ENCODE results near the gene IPP.
"Not testable (repeated sequence)": the region's sequence is repeated elsewhere in the genome, so short reads cannot be mapped to it uniquely, and the experiment has no call there.

Gene IPP

GRCh38 chr1:45684402-45684801 is 66.1 kb downstream of the IPP start:
- DNase-seq (ENCODE audit: low spot score), result no peak

DNA sequence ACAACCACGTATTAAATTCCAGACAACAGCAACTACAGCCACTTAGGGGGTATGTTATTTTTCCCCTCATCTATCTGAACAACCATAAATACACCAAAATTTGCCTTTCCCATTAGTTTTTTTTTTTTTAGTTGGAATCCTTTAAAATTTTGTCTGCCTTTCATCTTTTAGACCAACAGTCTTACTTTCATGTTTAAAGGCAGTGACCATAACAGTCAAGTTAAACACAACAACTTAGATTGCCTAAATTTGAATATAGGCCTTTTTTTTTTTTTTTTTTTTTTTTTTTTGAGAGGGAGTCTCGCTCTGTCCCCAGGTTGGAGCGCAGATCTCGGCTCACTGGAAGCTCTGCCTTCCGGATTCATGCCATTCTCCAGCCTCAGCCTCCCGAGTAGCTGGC is 67.5 kb downstream of the IPP start:
- no peak for DNase-seq (ENCODE audit: low spot score)

DNA sequence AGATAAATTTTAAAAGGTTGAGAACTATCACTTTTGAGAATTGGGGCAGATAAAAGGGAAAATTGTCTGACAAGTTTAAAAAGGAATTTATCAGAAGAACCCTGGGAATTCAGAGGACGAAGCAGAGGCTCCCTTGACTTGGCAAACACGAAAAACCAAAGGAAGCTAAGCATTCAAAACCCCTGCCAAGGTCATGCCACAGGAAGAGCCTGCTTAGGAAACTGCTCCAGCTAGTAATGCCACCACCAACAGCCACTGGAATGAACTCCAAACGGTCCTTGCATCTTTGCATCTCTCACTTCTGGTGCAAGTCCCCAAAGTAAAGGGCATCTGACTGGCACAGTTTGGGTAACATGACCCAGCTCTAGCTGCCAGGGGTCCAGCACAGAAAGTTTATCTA is 71.3 kb downstream of the IPP start:
- peak; percentile 28 for DNase-seq (ENCODE audit: low spot score)

- no peak for DNase-seq (ENCODE audit: low spot score)
Measured at GRCh38 chr1:45678489-45678888, 72.0 kb downstream of the IPP start.

GRCh38 chr1:45677751-45678245 is 72.7 kb downstream of the IPP start:
- DNase-seq (ENCODE audit: low spot score), result no peak

- DNase-seq (ENCODE audit: low spot score), result not testable (repeated sequence)
Measured at GRCh38 chr1:45676553-45676952, 73.9 kb downstream of the IPP start.

DNA sequence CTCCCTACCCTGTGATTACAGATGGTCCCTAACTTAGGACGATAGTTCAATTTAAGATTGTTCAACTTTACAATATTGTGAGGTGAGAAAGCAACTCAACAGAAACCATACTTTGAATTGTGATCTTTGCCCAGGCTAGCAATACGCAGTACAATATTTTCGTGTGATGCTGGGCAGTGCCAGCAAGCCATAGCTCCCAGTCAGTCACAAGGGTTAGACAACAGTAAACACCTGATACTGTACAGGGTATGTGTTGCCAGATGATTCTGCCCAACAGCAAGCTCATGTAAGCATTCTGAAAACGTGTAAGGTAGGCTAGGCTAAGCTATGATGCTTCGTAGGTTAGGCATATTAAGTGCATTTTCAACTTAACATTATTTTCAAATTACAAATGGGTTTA is 76.0 kb downstream of the IPP start:
- DNase-seq (ENCODE audit: low spot score), result no peak

DNA sequence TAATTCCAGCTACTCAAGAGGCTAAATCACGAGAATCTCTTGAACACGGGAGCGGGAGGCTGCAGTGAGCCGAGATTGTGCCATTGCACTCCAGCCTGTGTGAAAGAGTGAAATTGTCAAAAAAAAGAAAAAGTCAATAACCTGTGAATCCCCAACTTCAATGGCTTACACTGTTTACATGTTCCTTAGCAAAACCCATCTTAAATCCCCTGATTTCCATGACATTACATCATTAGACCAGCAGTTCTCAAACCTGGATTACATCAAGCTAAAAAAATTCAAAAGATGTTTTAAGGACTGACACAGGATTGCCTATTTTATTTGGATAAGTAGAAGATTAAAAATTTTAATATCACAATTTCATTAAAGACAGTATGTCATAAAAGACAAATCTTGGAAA is 76.5 kb downstream of the IPP start:
- DNase-seq (ENCODE audit: low spot score), result no peak

- no peak for DNase-seq (ENCODE audit: low spot score)
Measured at GRCh38 chr1:45669859-45670655, 80.4 kb downstream of the IPP start.

- peak; percentile 44 for DNase-seq (ENCODE audit: low spot score)
Measured at GRCh38 chr1:45669379-45669778, 81.1 kb downstream of the IPP start.

DNA sequence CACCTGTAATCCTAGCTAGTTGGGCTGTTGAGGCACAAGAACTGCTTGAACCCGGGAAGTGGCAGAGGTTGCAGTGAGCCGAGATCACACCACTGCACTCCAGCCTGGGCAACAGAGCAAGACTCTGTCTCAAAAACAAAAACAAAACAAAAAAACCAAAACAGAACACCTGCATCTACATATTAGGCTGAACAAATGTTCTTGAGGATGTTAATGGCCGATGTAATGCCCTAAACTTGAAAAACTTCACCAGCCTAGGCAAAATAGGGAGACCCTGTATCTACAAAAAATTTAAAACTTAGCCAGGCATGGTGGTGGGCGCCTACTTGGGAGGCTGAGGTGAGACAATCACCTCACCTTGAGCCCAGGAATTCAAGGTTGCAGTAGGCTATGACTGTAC is 81.9 kb downstream of the IPP start:
- DNase-seq (ENCODE audit: low spot score), result no peak

DNA sequence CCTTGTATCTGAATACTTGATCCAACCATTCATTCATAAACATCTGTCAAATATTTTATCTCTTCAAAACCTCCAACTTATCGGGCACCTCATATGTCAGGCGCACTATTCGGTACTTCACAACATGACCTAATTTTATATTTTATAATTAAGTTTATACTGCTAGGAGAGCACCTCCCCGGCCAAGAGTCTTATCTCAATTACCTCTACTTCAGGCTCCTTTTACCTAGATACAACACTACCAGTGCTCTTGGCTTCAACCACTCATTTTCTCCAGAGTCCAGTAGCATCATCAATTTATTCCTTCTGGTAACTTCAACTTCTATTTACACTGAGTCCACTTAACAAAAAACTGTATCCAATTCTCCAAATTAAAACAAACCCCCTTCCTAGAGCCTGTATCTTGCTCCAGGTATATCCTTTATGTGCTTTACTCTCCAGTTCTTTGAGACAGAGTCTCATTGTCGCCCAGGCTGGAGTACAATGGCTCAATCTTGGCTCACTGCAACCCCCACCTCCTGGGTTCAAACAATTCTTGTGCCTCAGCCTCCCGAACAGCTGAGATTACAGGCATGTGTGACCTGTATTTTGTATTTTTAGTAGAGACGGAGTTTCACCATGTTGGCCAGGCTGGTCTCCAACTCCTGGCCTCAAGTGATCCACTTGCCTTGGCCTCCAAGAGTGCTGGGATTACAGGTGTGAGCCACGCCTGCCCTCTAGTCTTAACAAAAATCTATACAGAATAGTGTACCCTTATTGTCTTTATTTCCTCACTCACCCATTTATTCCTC is 82.9 kb downstream of the IPP start:
- no peak for DNase-seq (ENCODE audit: low spot score)

DNA sequence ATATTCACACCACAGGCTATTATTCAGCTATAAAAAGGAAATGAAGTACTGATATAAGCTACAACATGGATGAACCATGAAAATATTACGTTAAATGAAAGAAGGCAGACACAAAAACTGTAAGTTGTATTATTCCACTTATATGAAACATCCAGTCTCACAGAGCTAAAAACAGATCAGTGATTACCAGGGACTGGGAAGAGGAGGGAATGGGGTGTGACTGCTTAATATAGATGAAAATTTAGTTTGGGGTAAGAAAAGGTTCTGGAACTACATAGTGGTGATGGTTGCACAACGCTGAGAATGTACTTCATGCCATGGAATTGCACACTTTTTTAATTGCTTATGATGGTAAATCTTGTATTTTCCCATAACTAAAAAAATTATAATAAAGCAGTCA is 83.6 kb downstream of the IPP start:
- no peak for DNase-seq (ENCODE audit: low spot score)

DNA sequence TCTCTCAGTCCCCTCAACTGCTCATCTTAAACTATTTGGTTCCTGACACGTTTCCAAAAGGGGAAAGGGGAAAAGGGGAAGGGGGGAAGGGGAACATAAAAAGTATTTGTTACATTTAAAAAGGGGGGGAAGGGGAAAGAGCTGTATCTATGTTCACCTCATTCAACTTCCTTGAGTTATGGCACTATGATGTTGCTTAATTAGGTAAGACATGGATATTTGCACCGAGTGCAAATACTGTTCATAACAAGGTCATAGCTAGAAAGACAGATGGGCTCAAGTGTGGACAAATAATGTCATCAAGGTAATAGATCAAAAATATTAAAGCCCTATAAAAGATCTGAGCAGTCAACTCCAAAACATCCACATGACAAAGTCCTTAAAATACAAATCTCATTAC is 90.1 kb downstream of the IPP start:
- DNase-seq (ENCODE audit: low spot score), result no peak

DNA sequence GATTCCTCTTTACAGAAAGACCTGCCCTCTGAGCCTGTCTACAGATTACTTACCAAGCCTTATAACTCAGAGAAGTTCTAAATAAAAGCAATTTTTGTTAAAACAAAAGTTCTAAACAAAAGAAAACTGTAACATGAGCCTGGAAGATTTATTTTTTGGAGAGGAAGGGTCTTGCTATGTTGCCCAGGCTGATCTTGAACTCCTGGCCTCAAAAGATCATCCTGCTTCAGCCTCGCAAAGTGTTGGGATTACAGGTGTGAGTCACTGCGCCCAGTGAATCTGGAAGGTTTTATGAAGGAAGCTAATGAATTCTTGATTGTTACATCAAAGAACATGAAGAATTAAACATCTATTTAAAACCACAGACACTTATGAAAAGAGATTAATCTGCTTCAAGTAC is 91.2 kb downstream of the IPP start:
- DNase-seq (ENCODE audit: low spot score), result no peak

DNA sequence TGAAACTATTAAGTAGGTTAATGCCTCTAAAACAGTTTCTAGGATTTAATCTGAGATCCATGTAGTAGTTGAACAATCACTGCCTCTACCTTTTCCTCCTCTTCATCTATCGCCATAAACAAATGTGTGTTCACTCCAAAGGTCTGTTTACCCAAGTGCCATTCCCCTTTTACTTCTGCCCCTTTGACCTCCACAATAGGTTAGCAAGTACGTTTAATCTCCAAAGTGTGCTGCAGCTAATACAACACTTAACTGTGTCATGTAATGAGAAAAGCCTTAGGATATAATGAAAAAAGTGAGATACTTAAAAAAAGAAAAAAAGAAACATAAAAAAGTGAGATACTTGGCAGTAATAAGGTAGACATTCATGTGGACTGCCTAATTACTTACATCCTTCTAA is 92.3 kb downstream of the IPP start:
- no peak for DNase-seq (ENCODE audit: low spot score)

- DNase-seq (ENCODE audit: low spot score), result no peak
Measured at GRCh38 chr1:45656573-45657226, 93.8 kb downstream of the IPP start.

DNA sequence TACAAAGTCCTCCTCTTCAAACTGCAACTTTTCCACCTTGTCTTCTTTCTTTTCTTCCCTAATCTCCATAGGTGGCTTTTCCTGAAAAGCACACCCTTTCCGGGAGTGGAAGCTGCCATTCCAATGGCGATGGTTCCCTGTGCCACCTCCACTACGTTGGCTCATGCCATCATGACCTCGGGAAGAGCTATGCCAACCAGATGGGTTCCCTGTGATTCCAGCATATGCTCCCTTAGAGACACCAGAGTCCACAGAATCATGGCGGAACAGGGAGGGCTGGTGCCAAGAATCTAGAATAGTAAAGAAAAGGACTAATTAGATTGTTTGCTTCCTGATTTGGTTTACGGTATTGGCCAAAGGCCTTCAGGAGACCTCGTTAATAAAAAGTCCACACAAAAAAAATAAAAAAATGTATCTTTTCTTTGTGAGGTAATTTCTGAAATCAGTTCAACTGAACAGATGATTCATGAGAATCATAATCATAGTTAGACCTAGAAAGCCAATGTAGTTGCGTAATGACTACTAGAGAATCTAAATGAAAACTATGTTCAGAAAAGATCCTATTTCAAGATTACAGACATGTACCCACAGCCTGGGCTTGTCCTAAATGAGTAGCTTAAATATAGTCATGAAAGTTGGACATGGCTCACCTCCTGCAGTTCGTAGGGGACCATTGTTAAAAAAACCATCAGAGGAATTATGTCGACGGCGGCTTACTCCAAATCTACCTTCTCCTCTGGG is 95.7 kb downstream of the IPP start:
- peak; percentile 14 for DNase-seq (ENCODE audit: low spot score)
